Skeletal muscle tissue (tissue), 4 donors: ENCODE measurements around the gene TIMP4. TPM values are rescaled to one million over a fixed set of nuclear protein-coding genes. Genes with fewer than 3 reads are reported as not detected.

Experiments used
- H3K27ac ChIP-seq: one replicate; pipeline ENCODE4 v1.7.0; 2013; ENCODE audit warnings: mild to moderate bottlenecking, low read depth, low read length, inconsistent platforms
- H3K27me3 ChIP-seq, 3 donors: one replicate each; pipeline ENCODE4 v1.7.0; 2013; ENCODE audit warnings: low read length in 3 of 3; ENCODE audit not compliant: control insufficient read depth in 3 of 3, insufficient read depth in 3 of 3
- H3K36me3 ChIP-seq, 3 donors: one replicate each; pipeline ENCODE4 v1.7.0; 2013; ENCODE audit warnings: low read length in 3 of 3; ENCODE audit not compliant: control insufficient read depth in 3 of 3, insufficient read depth in 3 of 3
- H3K4me1 ChIP-seq, 3 donors: one replicate each; pipeline ENCODE4 v1.7.0; 2013; ENCODE audit warnings: low read length in 3 of 3, mild to moderate bottlenecking in 3 of 3; ENCODE audit not compliant: control insufficient read depth in 3 of 3, insufficient read depth in 3 of 3
- H3K4me3 ChIP-seq, 3 donors: one replicate each; pipeline ENCODE4 v1.7.0; 2013; ENCODE audit warnings: low read length in 3 of 3
- H3K9ac ChIP-seq, 3 donors: one replicate each; pipeline ENCODE4 v1.7.0; 2013; ENCODE audit warnings: low read length in 3 of 3, mild to moderate bottlenecking in 3 of 3, moderate library complexity in 2 of 3, low read depth in 1 of 3
- H3K9me3 ChIP-seq, 3 donors: one replicate each; pipeline ENCODE4 v1.7.0; 2013; ENCODE audit warnings: low read length in 3 of 3; ENCODE audit not compliant: control insufficient read depth in 3 of 3
- total RNA-seq: library from RNA; depleted of rRNA; stranded (reverse); fragments of >200 nt; gene quantifications from one replicate; pipeline ENCODE4 v1.2.3, GENCODE V29; 2014
- donor health status: Osteomylitis.

Gene TIMP4
- total RNA-seq, 1 donor from 2014 or later = 4.7 TPM

DNA sequence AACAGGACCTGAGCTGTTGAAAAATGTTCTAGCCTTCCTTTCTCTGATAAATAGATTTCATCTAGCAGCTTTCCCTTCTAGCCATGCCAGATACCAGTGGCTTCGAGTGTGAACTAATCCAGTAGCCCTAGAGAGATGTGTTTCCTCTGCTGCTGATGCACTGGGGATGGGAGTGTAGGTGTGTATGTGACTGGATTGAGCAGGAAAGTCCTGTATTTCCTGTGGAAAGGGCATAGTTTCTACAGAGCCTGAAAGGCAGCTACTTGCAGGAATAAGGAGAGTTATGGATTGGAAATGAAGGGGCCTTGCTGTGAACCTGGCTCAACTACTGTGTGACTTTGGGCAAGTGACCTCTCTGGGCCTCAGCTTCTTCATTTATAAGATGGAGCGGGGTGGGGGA is 8.6 kb downstream of the TIMP4 start:
- Histone ChIP-seq H3K4me3 (no peak overlapping the region), H3K36me3 (no peaks in the 10 kb centered on the region), H3K4me1 (peaks cover 4 to 22% (median 22%) of the 10 kb centered on the region in 3 donors), H3K9ac (no peak overlapping the region), H3K9me3 (no peaks in the 10 kb centered on the region), H3K27ac (no peak overlapping the region), H3K27me3 (no peaks in the 10 kb centered on the region)

DNA sequence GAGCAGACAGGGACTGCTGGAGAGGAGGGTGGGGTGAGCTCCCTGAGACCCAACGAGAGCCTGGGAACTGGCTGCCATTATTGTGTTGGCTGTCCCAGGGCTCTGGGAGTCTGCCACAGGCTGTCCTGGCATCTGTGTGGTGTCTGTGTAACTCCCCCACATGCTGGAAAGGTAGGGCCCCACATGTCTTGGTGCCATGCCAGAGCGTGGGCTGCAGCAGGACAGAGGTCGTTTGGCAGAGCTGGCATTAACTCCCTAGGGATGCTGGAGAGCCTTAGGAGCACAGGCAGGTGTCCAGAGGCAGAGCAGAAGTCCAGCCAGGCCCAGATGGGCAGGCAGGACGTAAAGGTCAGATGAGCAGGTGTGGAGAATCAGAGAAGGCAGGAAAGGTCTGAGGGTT is 9.7 kb downstream of the TIMP4 start:
- no peaks in the 10 kb centered on the region for H3K9me3 ChIP-seq
- no peak overlapping the region for H3K27ac ChIP-seq
- no peak overlapping the region for H3K4me3 ChIP-seq
- peaks cover 15 to 31% (median 30%) of the 10 kb centered on the region in 3 donors for H3K4me1 ChIP-seq
- H3K9ac ChIP-seq = no peak overlapping the region
- no peaks in the 10 kb centered on the region for H3K36me3 ChIP-seq
- no peaks in the 10 kb centered on the region for H3K27me3 ChIP-seq

DNA sequence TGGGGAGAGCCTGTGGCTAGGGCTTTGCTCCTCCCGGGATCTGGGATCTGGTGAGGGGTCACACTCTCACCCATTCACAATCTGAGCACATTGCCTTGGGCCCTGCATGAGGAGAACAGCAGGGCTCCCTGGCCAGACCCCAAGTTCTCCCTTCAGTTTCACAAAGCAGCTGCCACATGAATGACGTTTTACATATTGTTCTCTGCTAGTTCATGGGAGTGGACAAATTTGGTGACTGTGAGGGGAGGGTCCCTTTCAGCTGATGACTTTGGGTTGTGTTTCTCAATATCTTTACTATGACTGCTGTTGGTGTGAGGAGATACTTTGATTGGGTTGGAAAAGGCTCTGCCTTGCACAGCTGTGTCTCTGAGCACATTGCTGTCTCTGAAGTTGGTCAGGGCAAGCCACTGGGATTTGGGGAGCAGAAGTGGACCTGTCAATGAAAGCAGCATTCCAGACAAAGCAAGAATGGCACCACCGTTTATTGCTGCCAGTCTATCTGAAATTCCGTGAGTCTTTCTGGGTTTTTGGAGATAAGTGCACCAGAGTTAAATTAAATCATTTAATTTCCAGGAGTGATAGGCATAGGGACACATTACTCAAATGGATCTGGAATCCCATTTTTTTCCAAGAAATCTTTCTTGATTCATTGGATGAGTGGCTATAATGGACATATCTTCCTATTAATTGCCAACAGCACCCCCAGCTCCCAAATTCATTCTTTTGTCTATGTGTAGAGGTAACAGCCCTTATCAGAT is 10.3 kb downstream of the TIMP4 start:
- Histone ChIP-seq H3K9ac (no peak overlapping the region), H3K9me3 (no peaks in the 10 kb centered on the region), H3K27me3 (no peaks in the 10 kb centered on the region), H3K27ac (no peak overlapping the region), H3K36me3 (no peaks in the 10 kb centered on the region), H3K4me1 (peaks cover 19 to 37% (median 36%) of the 10 kb centered on the region in 3 donors), H3K4me3 (no peak overlapping the region)

DNA sequence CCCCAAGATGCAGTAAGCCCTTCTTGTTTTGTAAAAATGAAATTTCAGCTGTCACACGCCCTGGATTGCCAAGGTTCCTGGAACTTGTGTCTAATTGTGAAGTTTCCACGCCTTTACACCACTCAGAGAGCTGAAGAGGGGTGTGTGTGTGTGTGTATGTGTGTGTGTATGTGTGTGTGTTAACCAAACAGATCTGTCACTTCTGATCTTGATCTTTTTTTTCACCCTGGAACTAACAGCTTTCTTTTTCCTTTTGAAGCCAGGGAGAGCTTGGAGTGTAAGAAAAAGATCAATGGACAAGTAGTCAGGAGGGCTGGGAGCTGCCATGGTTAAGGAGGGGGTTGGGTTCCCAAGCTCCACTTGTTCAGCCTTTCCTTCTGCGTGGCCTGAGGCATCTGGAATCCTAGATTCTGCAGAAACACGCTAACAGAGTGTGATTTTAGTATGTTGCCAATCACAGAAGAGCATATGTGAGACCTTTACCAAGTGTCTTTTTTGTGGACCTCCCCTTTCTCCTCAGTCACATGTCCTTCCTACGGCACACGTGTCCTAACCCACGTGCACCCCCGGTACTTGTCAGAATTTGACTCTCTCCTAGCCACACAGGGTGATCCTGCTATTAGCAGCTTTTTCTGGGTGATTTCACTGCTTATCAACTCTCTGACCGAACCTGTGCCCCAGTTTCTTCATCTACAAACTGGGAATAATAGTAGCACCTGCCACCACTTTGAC is 11.5 kb downstream of the TIMP4 start:
- Histone ChIP-seq H3K4me1 (peaks cover 27 to 45% (median 45%) of the 10 kb centered on the region in 3 donors), H3K9me3 (no peaks in the 10 kb centered on the region), H3K27me3 (no peaks in the 10 kb centered on the region), H3K27ac (no peak overlapping the region), H3K4me3 (no peak overlapping the region), H3K9ac (no peak overlapping the region), H3K36me3 (no peaks in the 10 kb centered on the region)

DNA sequence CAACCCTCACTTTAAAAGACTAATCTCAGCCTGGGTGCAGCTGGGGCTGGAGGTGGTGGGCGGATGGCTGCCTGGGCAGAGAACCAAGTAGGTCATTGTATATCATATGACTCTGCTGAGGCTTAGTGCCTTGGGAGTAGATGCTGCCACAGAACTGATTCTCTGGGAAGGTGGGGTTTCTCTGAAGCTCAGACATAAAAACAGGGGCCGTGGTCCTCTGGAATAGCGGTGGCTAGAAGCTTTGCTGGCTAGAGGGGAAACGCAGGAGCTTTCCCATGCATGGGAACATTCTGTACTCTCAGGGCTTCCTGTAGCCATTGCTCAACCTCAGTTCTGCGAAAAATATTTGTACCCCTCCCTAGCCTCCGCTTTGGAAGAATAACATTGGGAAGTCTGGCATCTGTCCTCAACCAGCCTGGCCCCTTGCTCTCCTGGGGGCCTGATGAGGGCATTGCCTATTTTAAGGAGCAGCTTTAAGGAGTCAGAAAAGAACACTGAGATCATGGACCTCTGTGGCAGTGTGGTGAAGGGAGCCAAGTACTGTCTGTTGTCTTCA is 14.7 kb downstream of the TIMP4 start:
- Histone ChIP-seq H3K27me3 (no peaks in the 10 kb centered on the region), H3K27ac (peak overlapping the region; percentile 87), H3K4me1 (peaks cover 27 to 46% (median 44%) of the 10 kb centered on the region in 3 donors), H3K9ac (peak overlapping the region; percentile 41 to 69 (median 54)), H3K36me3 (no peaks in the 10 kb centered on the region), H3K4me3 (peak overlapping the region in 2 of 3 donors; percentile 25 to 42), H3K9me3 (no peaks in the 10 kb centered on the region)

DNA sequence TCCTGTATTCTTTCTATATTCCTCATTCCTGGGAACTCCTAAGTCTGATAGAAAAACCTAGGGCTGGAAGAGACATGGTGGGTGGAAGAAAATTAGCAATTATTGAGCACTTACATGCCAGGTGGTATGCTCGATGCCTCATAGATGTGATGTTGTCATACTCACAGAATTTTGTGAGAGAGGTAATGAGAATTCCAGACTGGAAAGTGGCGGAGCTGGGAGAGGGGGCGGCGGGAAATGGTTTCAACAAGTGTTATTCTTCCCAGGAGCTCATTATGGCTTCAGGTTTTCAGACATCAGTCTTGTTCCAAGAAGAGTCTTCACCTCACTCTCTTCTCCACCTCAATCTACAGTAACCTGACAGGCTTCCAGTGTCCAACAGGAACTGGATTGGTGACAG is 16.2 kb downstream of the TIMP4 start:
- peaks cover 32 to 50% (median 45%) of the 10 kb centered on the region in 3 donors for H3K4me1 ChIP-seq
- no peak overlapping the region for H3K9ac ChIP-seq
- H3K27me3 ChIP-seq = no peaks in the 10 kb centered on the region
- no peaks in the 10 kb centered on the region for H3K9me3 ChIP-seq
- peak overlapping the region; percentile 87 for H3K27ac ChIP-seq
- no peaks in the 10 kb centered on the region for H3K36me3 ChIP-seq
- H3K4me3 ChIP-seq = no peak overlapping the region

DNA sequence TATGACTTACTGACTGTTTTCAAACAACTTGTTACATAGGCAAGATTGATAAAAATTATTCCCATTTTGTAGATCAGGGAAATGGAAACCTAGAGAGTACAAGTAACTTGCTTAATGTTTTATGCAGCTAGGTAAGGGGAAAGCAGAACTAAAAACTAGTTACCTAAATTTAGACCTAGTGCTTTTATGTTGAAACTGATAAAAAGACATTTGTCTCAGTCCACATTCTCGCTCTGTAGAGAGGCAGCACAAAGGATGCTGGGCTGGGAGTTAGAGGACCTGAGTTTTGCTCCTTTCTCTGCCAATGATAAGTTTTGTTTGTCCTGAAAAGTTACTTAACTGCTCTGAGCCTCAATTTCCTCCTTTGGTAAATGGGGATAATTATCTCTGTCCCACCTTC is 17.4 kb downstream of the TIMP4 start:
- Histone ChIP-seq H3K36me3 (no peaks in the 10 kb centered on the region), H3K4me3 (no peak overlapping the region), H3K4me1 (peaks cover 32 to 47% (median 45%) of the 10 kb centered on the region in 3 donors), H3K9me3 (no peaks in the 10 kb centered on the region), H3K9ac (no peak overlapping the region), H3K27ac (no peak overlapping the region), H3K27me3 (no peaks in the 10 kb centered on the region)

DNA sequence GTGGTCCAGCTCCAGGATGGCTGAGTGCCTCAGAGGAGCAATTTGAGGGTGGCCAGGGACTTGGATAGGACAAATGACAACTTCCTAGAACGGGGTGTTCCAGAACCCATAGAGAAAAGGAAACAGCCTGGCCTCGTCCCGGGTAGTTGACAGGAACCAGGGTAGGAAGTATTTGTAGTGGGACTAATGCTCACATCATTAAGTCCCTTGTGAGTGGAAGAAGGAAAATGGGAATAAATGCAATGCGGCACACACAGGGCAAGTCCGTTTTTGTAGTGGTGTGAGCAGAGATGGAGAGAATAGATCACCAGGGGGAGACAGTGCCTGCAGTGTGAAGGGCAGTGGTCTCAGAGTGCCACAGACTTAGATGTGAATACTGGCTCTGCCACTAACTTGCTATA is 19.6 kb downstream of the TIMP4 start:
- no peak overlapping the region for H3K9ac ChIP-seq
- H3K4me1 ChIP-seq = peaks cover 22 to 33% (median 27%) of the 10 kb centered on the region in 3 donors
- H3K9me3 ChIP-seq = no peaks in the 10 kb centered on the region
- H3K36me3 ChIP-seq = no peaks in the 10 kb centered on the region
- no peaks in the 10 kb centered on the region for H3K27me3 ChIP-seq
- no peak overlapping the region for H3K4me3 ChIP-seq
- H3K27ac ChIP-seq = no peak overlapping the region

DNA sequence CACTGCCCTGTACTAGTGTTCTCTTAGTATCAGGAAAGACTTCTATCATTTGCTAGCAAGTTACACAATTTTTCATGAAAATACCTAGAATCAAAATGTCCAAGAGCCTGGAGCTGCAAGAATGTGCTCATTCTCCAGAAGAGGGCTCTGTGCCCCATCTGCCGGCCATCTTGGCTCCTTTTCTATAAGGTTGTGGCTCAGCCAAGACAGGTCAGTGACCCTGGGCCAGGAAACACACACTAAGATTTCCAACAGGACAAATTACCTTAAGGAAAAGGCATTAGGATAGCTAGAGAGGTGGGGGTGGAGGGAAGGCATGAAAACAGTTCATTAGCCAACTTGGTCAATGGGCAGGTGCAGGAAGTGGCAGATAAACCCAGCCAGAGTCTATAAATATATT is 20.7 kb downstream of the TIMP4 start:
- H3K36me3 ChIP-seq = no peaks in the 10 kb centered on the region
- no peak overlapping the region for H3K27ac ChIP-seq
- no peak overlapping the region for H3K4me3 ChIP-seq
- H3K27me3 ChIP-seq = no peaks in the 10 kb centered on the region
- peaks cover 15 to 23% (median 16%) of the 10 kb centered on the region in 3 donors for H3K4me1 ChIP-seq
- H3K9ac ChIP-seq = no peak overlapping the region
- H3K9me3 ChIP-seq = no peaks in the 10 kb centered on the region

DNA sequence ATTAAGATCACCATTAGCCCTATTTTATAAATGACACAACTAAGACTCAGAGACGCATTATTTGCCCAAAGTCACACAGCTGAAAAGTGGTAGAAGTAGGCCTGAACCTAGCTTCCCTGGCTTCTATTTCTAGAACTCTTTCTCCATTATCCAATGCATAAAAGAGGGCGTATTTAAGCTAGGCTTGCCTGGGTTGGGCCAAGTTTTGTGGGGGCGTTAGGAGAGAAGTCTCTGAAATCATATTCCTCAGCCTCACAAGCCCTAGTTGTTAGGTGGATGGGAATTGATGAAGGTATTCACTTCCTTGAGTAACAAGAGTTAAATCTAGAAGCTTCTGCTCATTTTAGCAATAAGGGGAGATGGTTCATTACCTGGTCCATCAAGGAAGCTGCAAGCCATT is 22.3 kb downstream of the TIMP4 start:
- H3K9ac ChIP-seq = no peak overlapping the region
- H3K27me3 ChIP-seq = peaks cover 0 to 2% (median 0%) of the 10 kb centered on the region in 3 donors
- no peaks in the 10 kb centered on the region for H3K9me3 ChIP-seq
- H3K4me1 ChIP-seq = peaks cover 9 to 15% (median 11%) of the 10 kb centered on the region in 3 donors
- H3K4me3 ChIP-seq = no peak overlapping the region
- H3K27ac ChIP-seq = no peak overlapping the region
- H3K36me3 ChIP-seq = no peaks in the 10 kb centered on the region
